DOHH2 (cell line): Measurements from ENCODE around the gene ARRB1.

Experiments used
- EZH2phosphoT487 ChIP-seq: fragments of 200-600 bp; sonication (generic); IDR thresholded peaks from 2 replicates; pipeline ENCODE4 v1.6.1; 2017; ENCODE audit warnings: borderline replicate concordance, mild to moderate bottlenecking, antibody characterized with exemption, low read length, moderate library complexity, mixed read lengths
- TF ChIP-seq, protein P1 (sequence below): fragments of 200-600 bp; sonication (generic); IDR thresholded peaks from one replicate; pipeline ENCODE4 v1.5.1; 2014; ENCODE audit warnings: antibody characterized with exemption, mild to moderate bottlenecking, low read depth, low read length; ENCODE audit not compliant: poor library complexity, severe bottlenecking

DNA sequence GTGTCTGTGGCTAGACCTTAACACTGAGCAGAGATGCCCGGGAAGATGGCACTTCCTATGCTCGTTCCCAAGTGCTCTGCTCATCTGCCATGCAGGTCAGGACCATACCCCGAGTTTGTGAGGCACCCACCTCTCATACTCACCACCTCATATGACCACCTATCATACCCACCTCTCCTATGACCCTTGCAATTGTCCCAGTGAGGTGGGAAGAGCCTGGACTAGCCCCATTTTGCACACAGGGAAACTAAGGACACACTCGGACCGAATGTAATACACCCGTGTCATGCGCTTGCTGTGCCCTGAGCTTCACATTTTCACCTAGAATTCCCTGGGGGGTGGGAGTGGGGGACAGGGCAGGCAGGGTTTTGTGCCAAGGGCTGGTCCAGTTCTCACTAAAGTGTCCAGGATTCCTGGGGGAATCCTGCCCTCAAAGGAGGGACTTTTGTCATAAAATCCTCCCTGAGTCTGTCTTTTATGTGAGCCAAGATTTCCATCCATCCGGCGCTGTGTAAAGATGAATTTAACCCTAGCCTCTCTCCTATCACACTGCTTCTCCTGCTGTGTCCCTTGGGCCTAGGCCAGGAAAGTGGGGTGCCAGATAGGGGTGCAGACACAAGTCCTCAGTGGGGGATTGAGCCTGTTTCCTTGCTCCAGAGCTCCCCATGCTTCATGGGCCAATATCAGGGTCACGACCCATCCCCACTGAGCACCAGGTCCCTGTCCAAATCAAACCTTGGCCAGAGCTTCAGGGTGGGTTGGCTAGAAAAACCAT lies 90.9 kb downstream of the ARRB1 start:
- TF ChIP-seq, protein P1, sequence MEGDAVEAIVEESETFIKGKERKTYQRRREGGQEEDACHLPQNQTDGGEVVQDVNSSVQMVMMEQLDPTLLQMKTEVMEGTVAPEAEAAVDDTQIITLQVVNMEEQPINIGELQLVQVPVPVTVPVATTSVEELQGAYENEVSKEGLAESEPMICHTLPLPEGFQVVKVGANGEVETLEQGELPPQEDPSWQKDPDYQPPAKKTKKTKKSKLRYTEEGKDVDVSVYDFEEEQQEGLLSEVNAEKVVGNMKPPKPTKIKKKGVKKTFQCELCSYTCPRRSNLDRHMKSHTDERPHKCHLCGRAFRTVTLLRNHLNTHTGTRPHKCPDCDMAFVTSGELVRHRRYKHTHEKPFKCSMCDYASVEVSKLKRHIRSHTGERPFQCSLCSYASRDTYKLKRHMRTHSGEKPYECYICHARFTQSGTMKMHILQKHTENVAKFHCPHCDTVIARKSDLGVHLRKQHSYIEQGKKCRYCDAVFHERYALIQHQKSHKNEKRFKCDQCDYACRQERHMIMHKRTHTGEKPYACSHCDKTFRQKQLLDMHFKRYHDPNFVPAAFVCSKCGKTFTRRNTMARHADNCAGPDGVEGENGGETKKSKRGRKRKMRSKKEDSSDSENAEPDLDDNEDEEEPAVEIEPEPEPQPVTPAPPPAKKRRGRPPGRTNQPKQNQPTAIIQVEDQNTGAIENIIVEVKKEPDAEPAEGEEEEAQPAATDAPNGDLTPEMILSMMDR, result no peak
- TF ChIP-seq EZH2phosphoT487, result no peak
